WTC11 (cell line): Measurements from ENCODE around the gene CEMIP. TPM values are rescaled to one million over a fixed set of nuclear protein-coding genes. Genes with fewer than 3 reads are reported as not detected.

Experiments
- ATAC-seq: fragments of 200-7000 bp; cut with Tn5 transposase; 2 replicates; pipeline ENCODE4 v1.10.0; 2021; ENCODE audit warnings: mild to moderate bottlenecking, moderate library complexity
- CTCF ChIA-PET: fragments of 300-600 bp; sonication (Branson Sonifier 250); formaldehyde crosslinking; loops from one replicate; lab custom pipeline; 2021; ENCODE audit warnings: antibody characterized with exemption; lab: Charles Lee
- POLR2A ChIA-PET: fragments of 350-600 bp; sonication (Branson Sonifier 250); formaldehyde crosslinking; loops from one replicate; lab custom pipeline; 2021; ENCODE audit warnings: antibody characterized with exemption; lab: Charles Lee
- DNase-seq: peaks from one replicate; pipeline ENCODE4 v3.0.0; 2021; ENCODE audit warnings: low spot score
- H3K27ac Mint-ChIP-seq: 2 replicates; pipeline ENCODE4 v1.8.0; 2021; ENCODE audit warnings: mixed read lengths
- H3K27me3 Mint-ChIP-seq: 2 replicates; pipeline ENCODE4 v1.8.0; 2021; ENCODE audit warnings: low read depth, mild to moderate bottlenecking, moderate library complexity, mixed read lengths
- H3K36me3 Mint-ChIP-seq: 2 replicates; pipeline ENCODE4 v1.8.0; 2021; ENCODE audit warnings: mixed read lengths
- H3K4me1 Mint-ChIP-seq: 2 replicates; pipeline ENCODE4 v1.8.0; 2022; ENCODE audit warnings: mixed read lengths
- H3K4me3 Mint-ChIP-seq: 2 replicates; pipeline ENCODE4 v1.8.0; 2021; ENCODE audit warnings: mild to moderate bottlenecking, moderate library complexity, mixed read lengths
- H3K9me3 Mint-ChIP-seq: 2 replicates; pipeline ENCODE4 v1.8.0; 2021; ENCODE audit warnings: mixed read lengths
- CREB1 ChIP-seq: sonication (generic); formaldehyde crosslinking; IDR thresholded peaks from 2 replicates; pipeline ENCODE4 v1.8.0; 2023; ENCODE audit warnings: mild to moderate bottlenecking, missing genetic modification reagents
- ETV6 ChIP-seq: sonication (generic); formaldehyde crosslinking; IDR thresholded peaks from 2 replicates; pipeline ENCODE4 v1.8.1; 2022; ENCODE audit warnings: mild to moderate bottlenecking, missing genetic modification reagents
- FOXP1 ChIP-seq: sonication (generic); formaldehyde crosslinking; IDR thresholded peaks from 2 replicates; pipeline ENCODE4 v1.8.0; 2022; ENCODE audit warnings: missing genetic modification reagents, mild to moderate bottlenecking, moderate library complexity, borderline replicate concordance
- FOXP4 ChIP-seq: sonication (generic); formaldehyde crosslinking; IDR thresholded peaks from 2 replicates; pipeline ENCODE4 v1.8.0; 2022; ENCODE audit warnings: mild to moderate bottlenecking, missing genetic modification reagents
- MYBL2 ChIP-seq: sonication (generic); formaldehyde crosslinking; IDR thresholded peaks from 2 replicates; pipeline ENCODE4 v1.8.1; 2023; ENCODE audit warnings: mild to moderate bottlenecking, moderate library complexity, missing genetic modification reagents
- NR3C1 ChIP-seq: sonication (generic); formaldehyde crosslinking; conservative IDR thresholded peaks from 2 replicates; pipeline ENCODE4 v1.8.1; 2023; ENCODE audit warnings: low read depth, mild to moderate bottlenecking, missing genetic modification reagents
- SOX15 ChIP-seq: fragments of 250-450 bp; sonication (Bioruptor Pico); IDR thresholded peaks from 2 replicates; pipeline ENCODE4 v1.9.0; 2021; ENCODE audit warnings: mild to moderate bottlenecking
- SP1 ChIP-seq: sonication (generic); formaldehyde crosslinking; conservative IDR thresholded peaks from 2 replicates; pipeline ENCODE4 v1.8.1; 2022; ENCODE audit warnings: missing genetic modification reagents
- STAT6 ChIP-seq: sonication (generic); formaldehyde crosslinking; conservative IDR thresholded peaks from 2 replicates; pipeline ENCODE4 v1.8.1; 2023; ENCODE audit warnings: mild to moderate bottlenecking, low read depth, missing genetic modification reagents, moderate library complexity
- TCF7 ChIP-seq: sonication (generic); formaldehyde crosslinking; IDR thresholded peaks from 2 replicates; pipeline ENCODE4 v1.8.0; 2022; ENCODE audit warnings: mild to moderate bottlenecking, low read depth, missing genetic modification reagents, moderate library complexity
- TEAD1 ChIP-seq: sonication (generic); formaldehyde crosslinking; IDR thresholded peaks from 2 replicates; pipeline ENCODE4 v1.8.0; 2022; ENCODE audit warnings: mild to moderate bottlenecking, missing genetic modification reagents
- ZBTB21 ChIP-seq: sonication (generic); formaldehyde crosslinking; IDR thresholded peaks from 2 replicates; pipeline ENCODE4 v1.8.1; 2023; ENCODE audit warnings: mild to moderate bottlenecking, missing genetic modification reagents, borderline replicate concordance
- ZNF121 ChIP-seq: sonication (generic); formaldehyde crosslinking; IDR thresholded peaks from 2 replicates; pipeline ENCODE4 v1.8.0; 2023; ENCODE audit warnings: missing genetic modification reagents
- ZNF138 ChIP-seq: sonication (generic); formaldehyde crosslinking; conservative IDR thresholded peaks from 2 replicates; pipeline ENCODE4 v1.8.1; 2022; ENCODE audit warnings: mild to moderate bottlenecking, moderate library complexity, missing genetic modification reagents
- ZNF232 ChIP-seq: sonication (generic); formaldehyde crosslinking; IDR thresholded peaks from 2 replicates; pipeline ENCODE4 v1.8.0; 2022; ENCODE audit warnings: mild to moderate bottlenecking, missing genetic modification reagents
- ZNF281 ChIP-seq: sonication (generic); formaldehyde crosslinking; IDR thresholded peaks from 2 replicates; pipeline ENCODE4 v1.8.0; 2023; ENCODE audit warnings: mild to moderate bottlenecking, missing genetic modification reagents
- ZNF396 ChIP-seq: fragments of 250-450 bp; sonication (Bioruptor Pico); IDR thresholded peaks from 2 replicates; pipeline ENCODE4 v1.8.0; 2021; ENCODE audit warnings: mild to moderate bottlenecking, moderate library complexity, borderline replicate concordance
- ZNF425 ChIP-seq: fragments of 250-450 bp; sonication (Bioruptor Pico); conservative IDR thresholded peaks from 2 replicates; pipeline ENCODE4 v1.9.0; 2021; ENCODE audit warnings: mild to moderate bottlenecking
- ZSCAN18 ChIP-seq: fragments of 250-450 bp; sonication (Bioruptor Pico); IDR thresholded peaks from 2 replicates; pipeline ENCODE4 v2.1.2; 2022; ENCODE audit warnings: mild to moderate bottlenecking, moderate library complexity
- total RNA-seq: library from RNA; stranded (reverse); gene quantifications from 3 replicates; pipeline ENCODE4 v1.2.3, GENCODE V29; 2021

The CEMIP gene
- total RNA-seq, 1 experiment from 2014 or later, result 0.87 TPM

GRCh38 chr15:80950291-80951078, 171.3 kb downstream of the CEMIP start (continued):
- TF ChIP-seq ZSCAN18 (CRISPR knock-in tag) (no peak), SOX15 (CRISPR knock-in tag) (no peak), TEAD1 (CRISPR knock-in tag) (no peak), NR3C1 (CRISPR knock-in tag) (no peak), STAT6 (no peak), ZNF232 (CRISPR knock-in tag) (no peak), MYBL2 (no peak)

- DNase-seq (no peak), ATAC-seq (no peak)
- TF ChIP-seq ZNF281 (CRISPR knock-in tag) (no peak), FOXP4 (CRISPR knock-in tag) (no peak), CREB1 (CRISPR knock-in tag) (no peak), ZNF425 (CRISPR knock-in tag) (no peak), SP1 (CRISPR knock-in tag) (no peak), ZNF121 (CRISPR knock-in tag) (no peak), TCF7 (CRISPR knock-in tag) (no peak), FOXP1 (no peak), ZBTB21 (CRISPR knock-in tag) (no peak), ETV6 (CRISPR knock-in tag) (no peak), ZNF396 (no peak), ZNF138 (no peak)
- ChIA-PET CTCF (interaction anchor here (0.9 to 1.2 kb wide), 2 partner anchors 22 to 314 kb away, joined by 3 to 4 read pairs; no protein-coding TSS in a partner anchor), POLR2A (no interaction called here)
- Mint-ChIP-seq H3K36me3 (peaks cover 29% of the 10 kb centered on the region), H3K9me3 (no peaks in the 10 kb centered on the region), H3K27ac (no peak overlapping the region), H3K27me3 (no peaks in the 10 kb centered on the region), H3K4me3 (no peak overlapping the region), H3K4me1 (peaks cover 33% of the 10 kb centered on the region)
Measured at GRCh38 chr15:80951941-80952340, 172.8 kb downstream of the CEMIP start.
